ENCODE data around the gene KLRG1. TPM values are rescaled to one million over a fixed set of nuclear protein-coding genes. Genes with fewer than 3 reads are reported as not detected.

Gene KLRG1
- total and polyA plus RNA-seq, 2 experiments from 2014 or later, result 8.5 to 13.1 TPM

DNA sequence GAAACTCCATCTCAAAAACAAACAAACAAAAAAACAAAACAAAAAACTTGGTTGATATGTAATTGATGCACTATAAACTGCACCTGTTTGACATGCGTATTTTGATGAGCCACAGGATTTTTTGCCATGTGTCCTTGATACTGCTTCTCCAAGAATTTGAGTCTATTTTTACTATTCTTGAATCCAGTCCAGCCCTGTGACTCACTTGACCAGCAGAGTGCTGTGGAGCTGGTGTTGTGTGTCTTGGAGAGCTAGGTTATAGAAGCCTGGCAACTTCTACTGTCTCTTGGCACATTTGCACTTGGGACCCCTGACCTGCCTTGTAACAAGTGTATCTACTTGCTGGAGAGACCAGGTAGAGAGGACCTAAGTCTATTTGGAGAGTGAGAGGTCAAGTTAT is 52.0 kb downstream of the KLRG1 start:
- Histone ChIP-seq H3K4me1 (ENCODE audit: low read depth) (no peaks in the 10 kb centered on the region), H3K27me3 (no peaks in the 10 kb centered on the region), H3K4me3 (no peak overlapping the region), H3K9me3 (ENCODE audit: low read depth) (no peaks in the 10 kb centered on the region), H3K36me3 (no peaks in the 10 kb centered on the region), H3K27ac (no peak overlapping the region)
- peak in 1 of 2 donors; percentile 2 for DNase-seq (ENCODE audit: low read depth in 1 of 2, low spot score in 1 of 2)
- TF ChIP-seq, protein P1, sequence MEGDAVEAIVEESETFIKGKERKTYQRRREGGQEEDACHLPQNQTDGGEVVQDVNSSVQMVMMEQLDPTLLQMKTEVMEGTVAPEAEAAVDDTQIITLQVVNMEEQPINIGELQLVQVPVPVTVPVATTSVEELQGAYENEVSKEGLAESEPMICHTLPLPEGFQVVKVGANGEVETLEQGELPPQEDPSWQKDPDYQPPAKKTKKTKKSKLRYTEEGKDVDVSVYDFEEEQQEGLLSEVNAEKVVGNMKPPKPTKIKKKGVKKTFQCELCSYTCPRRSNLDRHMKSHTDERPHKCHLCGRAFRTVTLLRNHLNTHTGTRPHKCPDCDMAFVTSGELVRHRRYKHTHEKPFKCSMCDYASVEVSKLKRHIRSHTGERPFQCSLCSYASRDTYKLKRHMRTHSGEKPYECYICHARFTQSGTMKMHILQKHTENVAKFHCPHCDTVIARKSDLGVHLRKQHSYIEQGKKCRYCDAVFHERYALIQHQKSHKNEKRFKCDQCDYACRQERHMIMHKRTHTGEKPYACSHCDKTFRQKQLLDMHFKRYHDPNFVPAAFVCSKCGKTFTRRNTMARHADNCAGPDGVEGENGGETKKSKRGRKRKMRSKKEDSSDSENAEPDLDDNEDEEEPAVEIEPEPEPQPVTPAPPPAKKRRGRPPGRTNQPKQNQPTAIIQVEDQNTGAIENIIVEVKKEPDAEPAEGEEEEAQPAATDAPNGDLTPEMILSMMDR (IDR thresholded peaks at IDR 0.05; ENCODE audit: low read depth, low read length), result no peak

DNA sequence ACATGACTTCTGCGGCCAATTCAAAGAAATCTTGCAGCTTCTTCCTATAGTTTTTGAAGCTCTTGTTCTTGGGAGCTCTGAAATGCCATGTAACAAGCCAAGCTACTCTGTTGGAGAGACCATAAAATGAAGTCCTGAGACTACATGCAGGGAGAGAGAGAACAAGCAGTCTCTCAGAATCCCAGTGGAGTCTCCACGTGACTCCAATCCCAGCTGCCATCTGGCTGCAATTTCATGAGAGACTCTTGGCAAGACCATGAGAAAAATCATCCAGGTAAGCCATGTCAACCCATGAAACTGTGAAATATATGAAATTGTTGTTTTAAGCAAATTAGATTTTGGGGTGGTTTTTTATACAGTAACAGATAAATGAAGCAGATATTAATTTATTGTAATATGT is 54.4 kb downstream of the KLRG1 start:
- H3K27ac ChIP-seq, result no peak overlapping the region
- H3K27me3 ChIP-seq, result no peaks in the 10 kb centered on the region
- no peaks in the 10 kb centered on the region for H3K9me3 ChIP-seq (ENCODE audit: low read depth)
- H3K4me1 ChIP-seq (ENCODE audit: low read depth), result no peaks in the 10 kb centered on the region
- no peak overlapping the region for H3K4me3 ChIP-seq
- H3K36me3 ChIP-seq, result no peaks in the 10 kb centered on the region
- no peak for DNase-seq (ENCODE audit: low read depth in 1 of 2, low spot score in 1 of 2)
- TF ChIP-seq, protein P1 (IDR thresholded peaks at IDR 0.05; ENCODE audit: low read depth, low read length), result no peak

DNA sequence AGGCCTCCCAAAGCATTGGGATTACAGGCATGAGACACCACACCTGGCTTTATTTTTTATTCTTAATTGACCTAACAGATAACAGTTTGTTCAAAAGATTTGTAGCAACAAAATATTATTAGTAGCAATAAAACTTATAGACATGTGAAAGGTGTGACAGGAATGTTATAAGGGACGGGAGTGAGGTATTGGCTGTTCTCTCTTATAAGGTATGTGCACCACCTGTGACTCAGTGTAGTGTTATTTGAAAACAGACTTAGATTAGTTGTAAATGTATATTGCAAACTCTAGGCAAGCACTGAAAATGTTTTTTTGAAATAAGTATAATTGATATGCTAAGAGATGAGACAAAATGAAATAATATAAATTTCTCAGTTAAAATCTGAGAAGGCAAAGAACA is 57.8 kb downstream of the KLRG1 start:
- no peak for DNase-seq (ENCODE audit: low read depth in 1 of 2, low spot score in 1 of 2)
- no peaks in the 10 kb centered on the region for H3K9me3 ChIP-seq (ENCODE audit: low read depth)
- H3K4me1 ChIP-seq (ENCODE audit: low read depth), result no peaks in the 10 kb centered on the region
- TF ChIP-seq, protein P1 (IDR thresholded peaks at IDR 0.05; ENCODE audit: low read depth, low read length), result no peak
- no peaks in the 10 kb centered on the region for H3K27me3 ChIP-seq
- H3K4me3 ChIP-seq, result no peak overlapping the region
- H3K36me3 ChIP-seq, result no peaks in the 10 kb centered on the region
- no peak overlapping the region for H3K27ac ChIP-seq

DNA sequence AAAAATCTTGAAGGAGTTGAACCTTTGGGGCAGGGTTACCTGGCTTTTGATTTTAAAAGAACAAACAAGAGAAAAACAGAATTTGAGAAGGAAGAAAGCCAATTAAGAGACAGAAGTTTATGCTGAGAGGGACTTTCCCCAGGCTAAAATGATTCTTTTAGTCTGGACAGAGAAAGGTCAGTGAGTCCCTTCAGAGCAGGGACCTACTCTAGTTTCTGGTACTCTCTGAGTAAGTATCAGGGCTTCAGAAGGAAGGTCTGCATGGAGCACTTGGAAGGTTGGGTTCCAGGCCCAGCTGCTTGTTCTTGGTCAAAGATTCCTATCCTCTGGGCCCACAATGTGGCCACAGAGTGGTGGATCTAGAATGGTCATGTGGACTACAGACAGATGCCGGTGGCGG is 59.6 kb downstream of the KLRG1 start:
- no peaks in the 10 kb centered on the region for H3K9me3 ChIP-seq (ENCODE audit: low read depth)
- DNase-seq (ENCODE audit: low read depth in 1 of 2, low spot score in 1 of 2), result no peak
- TF ChIP-seq, protein P1 (IDR thresholded peaks at IDR 0.05; ENCODE audit: low read depth, low read length), result no peak
- H3K36me3 ChIP-seq, result no peaks in the 10 kb centered on the region
- no peaks in the 10 kb centered on the region for H3K4me1 ChIP-seq (ENCODE audit: low read depth)
- H3K4me3 ChIP-seq, result no peak overlapping the region
- no peak overlapping the region for H3K27ac ChIP-seq
- H3K27me3 ChIP-seq, result no peaks in the 10 kb centered on the region

DNA sequence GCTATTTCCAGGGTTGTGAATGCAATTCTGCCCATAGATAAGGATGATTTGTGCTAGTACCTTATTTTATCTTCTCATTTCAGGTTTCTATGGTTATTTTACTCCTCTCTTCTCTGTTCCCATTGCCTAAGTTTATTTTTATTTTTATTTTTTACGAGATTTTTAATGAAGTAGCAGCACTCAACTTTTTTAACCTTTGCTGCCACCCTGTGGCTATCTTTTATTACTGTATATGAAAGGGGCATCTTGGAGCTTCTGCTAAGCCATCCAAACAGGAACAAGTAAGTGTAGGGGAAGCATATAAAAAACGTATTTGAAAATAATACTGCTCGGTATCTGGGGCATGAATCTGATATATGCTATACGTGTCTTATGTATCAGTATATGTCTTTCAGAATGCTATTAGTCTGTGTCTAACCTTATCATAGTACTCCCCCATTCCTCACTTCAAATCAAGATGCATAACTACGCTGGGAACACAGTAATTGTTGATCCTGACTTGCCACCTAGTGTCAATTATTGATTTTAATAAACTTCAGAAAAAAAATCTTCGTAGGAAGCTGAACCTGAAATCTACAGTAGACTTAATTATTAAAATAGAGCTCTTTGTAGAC is 60.3 kb downstream of the KLRG1 start:
- no peak overlapping the region for H3K27ac ChIP-seq
- H3K27me3 ChIP-seq, result no peaks in the 10 kb centered on the region
- H3K36me3 ChIP-seq, result no peaks in the 10 kb centered on the region
- no peak overlapping the region for H3K4me3 ChIP-seq
- no peaks in the 10 kb centered on the region for H3K4me1 ChIP-seq (ENCODE audit: low read depth)
- H3K9me3 ChIP-seq (ENCODE audit: low read depth), result no peaks in the 10 kb centered on the region
- DNase-seq (ENCODE audit: low read depth in 1 of 2, low spot score in 1 of 2), result peak; percentile 56 to 68
- TF ChIP-seq, protein P1 (IDR thresholded peaks at IDR 0.05; ENCODE audit: low read depth, low read length), result peak; percentile 57
